ENCODE data around the gene RFESD.
"Not testable (repeated sequence)": the region's sequence is repeated elsewhere in the genome, so short reads cannot be mapped to it uniquely, and the experiment has no call there.

- TF ChIP-seq POLR2A (IDR thresholded peaks at IDR 0.05; ENCODE audit: low read depth, low read length); TAF1 (IDR thresholded peaks at IDR 0.05; ENCODE audit: borderline replicate concordance, low read depth, low read length); POLR2AphosphoS5 (IDR thresholded peaks at IDR 0.05; ENCODE audit: low read depth, low read length): not testable (repeated sequence)
Observed at GRCh38 chr5:95646226-95646568, 380 bp upstream of the RFESD start.
